NCI-H2171 treated with DMSO at 0.1 percent for 48 hours (cell line): Measurements from ENCODE around the gene GATA2.

Experiments used
- DNase-seq: peaks from one replicate; lab custom pipeline; 2025; lab: John Stamatoyannopoulos, UW

GATA2 gene

GRCh38 chr3:128492671-128493569 is at the start of gene GATA2:
GATA2 (minus strand) TSS chr3:128493201; CDS start chr3:128487031, 6,170 bp downstream.
- DNase-seq: no peak

- DNase-seq: no peak
These were observed 48.2 kb upstream of the GATA2 start for GRCh38 chr3:128541246-128541645.

- no peak for DNase-seq
These were observed 46.4 kb upstream of the GATA2 start for GRCh38 chr3:128539376-128539775.

GRCh38 chr3:128537091-128537703 is 44.2 kb upstream of the GATA2 start:
- no peak for DNase-seq

DNA sequence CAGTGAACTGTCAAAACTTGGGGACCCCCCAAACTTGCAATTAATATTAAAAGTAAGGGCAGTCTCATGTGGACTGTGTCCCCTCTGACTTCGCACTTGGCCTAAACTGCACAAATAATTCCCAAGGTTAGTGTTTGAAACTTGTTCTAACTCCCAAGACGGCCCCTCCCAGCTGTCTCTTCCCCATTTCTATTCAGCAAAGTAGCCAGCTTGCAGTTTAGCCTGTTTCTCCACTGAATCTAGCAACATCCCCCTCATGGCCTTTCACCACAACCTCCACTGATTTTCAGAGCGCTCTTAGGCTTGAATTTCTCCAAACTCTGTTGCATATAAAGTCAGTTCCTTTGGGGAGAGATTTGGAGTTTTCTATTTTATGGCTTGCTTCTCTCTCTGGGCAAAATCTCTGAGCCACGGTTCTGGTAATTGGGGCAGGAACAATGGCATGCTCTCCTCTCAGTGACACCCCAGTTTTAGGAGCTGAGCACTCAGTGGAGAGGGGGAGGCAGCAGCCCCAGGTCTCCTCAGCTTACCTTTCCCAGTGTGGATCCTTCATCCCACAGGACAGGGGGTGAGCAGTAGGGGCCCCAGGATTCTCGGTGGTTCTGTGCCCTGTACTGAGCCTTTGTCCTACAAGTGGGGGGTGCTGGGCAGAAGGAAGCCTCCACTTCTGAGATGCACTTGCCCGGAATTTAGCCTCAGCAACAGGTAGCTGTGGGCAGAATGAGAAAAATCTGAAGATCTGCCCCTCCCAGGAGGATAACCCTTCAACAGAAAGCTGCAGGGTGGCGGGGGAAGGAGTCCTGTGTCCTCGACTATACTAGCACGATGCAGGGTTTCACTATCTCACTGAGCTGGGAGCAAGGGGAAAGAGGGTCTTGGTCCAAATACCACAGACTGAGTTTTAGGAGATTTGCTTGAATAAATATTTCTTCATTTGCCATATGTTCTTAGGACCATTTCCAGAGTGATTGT is 39.3 kb upstream of the GATA2 start:
- DNase-seq: no peak

GRCh38 chr3:128524374-128525299 is 31.6 kb upstream of the GATA2 start:
- DNase-seq: no peak

DNA sequence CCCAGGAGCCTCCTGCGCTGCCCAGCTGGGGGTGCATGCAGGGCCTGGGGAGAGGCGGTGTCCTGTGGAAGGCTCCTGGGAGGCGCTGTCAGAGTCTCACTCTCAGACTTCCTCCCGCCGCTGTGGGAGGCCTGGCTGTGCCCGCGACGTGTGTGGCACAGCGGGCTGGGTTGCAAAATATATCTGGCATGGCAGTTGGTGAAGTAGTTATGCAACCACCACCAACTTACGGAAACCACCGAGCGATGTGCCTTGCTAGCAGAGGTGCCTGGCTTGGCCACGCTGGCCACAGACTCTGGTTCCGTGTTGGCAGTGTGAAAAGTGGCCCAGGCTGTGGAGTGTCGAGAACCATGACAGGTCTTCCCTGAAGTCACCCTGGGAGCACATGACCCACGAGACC is 30.6 kb upstream of the GATA2 start:
- DNase-seq: no peak

- no peak for DNase-seq
These were observed 28.7 kb upstream of the GATA2 start for GRCh38 chr3:128521715-128522114.

DNA sequence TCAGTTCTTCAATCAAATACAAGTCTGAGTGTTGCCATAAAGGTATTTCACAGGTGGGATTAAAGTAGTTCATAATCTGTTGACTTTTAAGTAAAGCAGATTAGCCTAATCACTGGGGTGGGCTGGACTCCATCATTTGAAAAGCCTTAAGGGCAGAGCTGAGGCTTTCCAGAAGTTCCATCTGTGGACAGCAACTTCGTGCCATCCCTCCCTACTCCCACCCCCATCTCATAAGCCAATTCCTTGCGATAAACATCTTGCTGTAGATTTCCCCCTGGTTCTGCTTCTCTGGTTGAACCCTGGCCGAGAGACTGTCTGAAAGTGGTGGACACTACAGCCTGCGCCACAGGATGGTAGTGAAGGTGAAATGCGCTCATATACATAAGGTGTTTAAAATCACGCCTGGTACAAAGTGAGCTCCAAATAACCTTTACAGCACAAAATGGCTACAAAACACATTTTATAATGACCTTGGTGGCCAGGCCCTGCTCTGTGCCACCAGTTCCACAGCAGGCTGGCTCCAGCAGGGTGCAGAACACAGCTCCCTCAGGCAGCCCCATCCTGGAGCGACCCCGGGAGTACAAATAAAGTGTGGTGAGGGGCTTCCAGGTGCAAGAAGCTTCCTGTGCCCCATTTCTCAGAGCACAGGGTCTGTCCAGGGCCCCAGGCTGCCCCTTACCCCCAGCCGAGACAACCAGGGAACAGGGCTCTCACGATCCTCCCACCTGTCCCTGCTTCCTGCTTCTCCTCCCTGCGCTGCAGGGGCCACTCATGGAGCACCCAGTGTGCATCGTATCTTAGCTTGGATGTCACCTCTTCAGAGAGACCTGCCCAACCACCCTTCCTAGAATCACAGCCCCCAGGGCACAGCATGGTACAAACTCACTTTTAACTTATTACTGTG is 25.8 kb upstream of the GATA2 start:
- DNase-seq: no peak

- DNase-seq: no peak
These were observed 24.6 kb upstream of the GATA2 start for GRCh38 chr3:128517648-128518047.

GRCh38 chr3:128515967-128516366 is 23.0 kb upstream of the GATA2 start:
- no peak for DNase-seq

DNA sequence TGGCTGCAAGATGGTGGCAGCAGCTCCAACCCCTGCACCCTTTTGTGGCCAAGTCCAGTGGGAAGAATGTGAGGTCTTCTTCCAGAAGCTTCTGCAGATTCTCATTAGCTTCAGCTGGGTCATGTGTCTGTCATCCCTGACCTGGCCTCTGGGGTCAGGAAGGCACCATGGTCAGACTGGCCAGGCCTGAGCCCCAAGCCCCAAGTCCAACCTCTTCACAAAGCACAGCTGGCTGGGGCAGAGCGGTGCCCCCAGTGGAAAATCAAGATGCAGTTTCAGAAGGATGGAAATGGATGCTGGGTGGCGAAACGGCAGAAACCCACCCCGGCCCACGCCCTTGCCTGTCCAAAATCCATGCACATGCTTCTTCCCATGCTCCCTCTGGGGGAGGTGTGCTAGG is 15.9 kb upstream of the GATA2 start:
- no peak for DNase-seq

DNA sequence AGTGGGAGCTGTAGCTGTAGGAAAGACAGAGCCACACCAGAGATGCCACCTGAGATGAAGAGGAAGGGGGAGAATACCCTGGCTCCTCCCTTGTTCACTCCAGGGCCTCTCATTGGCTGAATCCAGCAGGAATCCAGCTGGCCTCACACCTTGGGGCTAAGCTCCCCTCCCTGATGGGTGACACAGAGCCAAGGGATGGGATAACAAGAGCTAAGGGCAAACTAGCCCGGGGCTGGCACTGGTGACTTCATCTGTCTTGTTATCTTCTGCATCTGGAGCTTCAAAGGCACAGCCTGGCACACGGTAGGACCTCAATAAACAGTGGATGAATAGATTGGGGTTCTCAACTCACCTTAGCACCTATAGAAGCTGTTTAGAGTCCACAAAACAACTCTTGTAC is 13.8 kb upstream of the GATA2 start:
- DNase-seq: no peak

- peak; percentile 10 for DNase-seq
These were observed 12.8 kb upstream of the GATA2 start for GRCh38 chr3:128505771-128506170.

DNA sequence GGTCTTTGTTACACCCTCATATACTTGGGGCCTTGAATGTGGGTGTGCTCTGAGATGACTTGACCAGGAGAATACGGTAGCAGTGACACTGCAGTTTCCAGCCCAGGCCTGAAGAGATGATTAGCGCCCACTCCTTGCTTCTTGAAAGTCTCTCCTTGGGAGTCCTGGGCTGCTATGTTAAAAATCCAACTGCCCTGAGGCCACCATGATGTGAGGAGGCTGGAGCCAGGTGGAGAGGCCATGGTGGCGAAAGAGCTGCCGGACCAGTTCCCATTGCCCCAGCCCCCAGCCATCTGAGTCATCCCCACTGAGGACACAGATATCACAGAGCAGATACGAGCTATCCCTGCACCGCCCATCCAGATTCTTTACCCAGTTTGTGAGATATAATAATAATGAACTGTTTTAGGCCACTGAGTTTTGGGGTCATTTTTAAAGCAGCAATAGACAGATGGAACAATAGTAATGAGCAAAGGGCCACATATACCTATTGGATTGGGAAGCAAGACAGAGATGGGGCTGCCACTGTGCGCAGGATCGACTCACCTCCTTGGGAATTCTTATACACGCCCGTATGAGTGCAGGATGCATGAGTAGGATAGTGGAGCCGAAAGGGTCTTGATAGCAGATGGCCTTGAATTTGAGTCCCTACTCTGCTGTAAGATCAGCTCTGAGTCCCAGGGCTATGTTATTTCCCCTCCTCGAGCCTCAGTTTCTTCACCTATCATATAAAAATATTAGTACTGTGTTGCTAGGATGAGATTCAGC is 12.1 kb upstream of the GATA2 start:
- DNase-seq: no peak

DNA sequence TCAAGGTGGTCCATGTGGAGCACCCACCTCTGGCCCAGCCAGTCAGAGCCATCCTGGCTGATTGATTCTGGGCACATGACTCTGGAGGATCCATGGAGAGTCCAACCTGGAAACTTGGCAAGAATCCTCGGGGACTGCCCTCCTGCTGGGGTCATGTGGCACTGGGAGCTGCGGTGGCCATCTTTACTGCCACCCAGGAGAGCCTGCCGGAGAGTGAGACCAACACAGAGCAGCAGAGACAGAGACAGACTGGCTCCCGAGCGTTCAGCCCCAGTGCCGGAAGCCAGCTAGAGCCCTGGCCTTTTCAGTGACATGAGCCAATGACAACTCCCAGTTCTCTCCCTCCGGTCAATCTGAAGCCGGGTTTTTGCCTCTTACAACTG is 11.5 kb upstream of the GATA2 start:
- no peak for DNase-seq

DNA sequence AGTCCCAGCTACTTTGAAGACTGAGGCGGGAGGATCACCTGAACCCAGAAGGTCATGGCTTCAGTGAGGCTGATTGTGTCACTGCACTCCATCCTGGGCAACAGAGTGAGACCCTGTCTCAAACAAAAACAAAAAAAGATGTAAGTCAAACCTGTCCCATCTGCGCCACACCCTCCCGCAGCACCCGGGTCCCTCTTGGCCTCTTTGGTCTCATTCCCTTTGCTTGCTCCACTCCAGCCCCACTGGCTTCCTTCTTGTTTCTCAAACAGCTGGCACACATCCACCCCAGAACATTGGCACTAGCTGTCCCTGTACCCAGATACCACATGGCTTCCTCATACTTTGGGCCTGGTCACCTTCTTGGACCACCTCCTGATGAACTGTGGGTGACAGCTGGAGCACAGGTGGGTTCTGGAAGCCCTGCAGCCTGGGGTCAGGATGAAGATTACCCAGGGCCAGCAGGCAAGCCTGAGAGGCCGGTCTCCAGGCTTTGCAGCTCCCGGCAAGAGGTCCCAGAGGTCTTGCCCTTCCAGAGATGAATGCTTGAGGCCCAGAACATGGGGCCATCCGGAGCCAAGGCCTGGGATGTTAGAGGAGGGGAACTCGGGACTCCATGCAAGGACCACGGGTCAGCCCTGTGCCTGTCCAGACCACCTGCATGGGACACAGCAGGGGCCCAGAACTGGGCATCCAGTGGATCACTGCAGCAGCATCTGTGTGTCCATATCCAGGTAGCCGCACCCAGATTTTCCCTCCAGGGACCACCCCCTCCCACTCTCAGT is 10.9 kb upstream of the GATA2 start:
- DNase-seq: no peak

GRCh38 chr3:128503164-128503651 is 10.2 kb upstream of the GATA2 start:
- DNase-seq: peak; percentile 14
